ENCODE measurements around the gene EXOC2.

Gene EXOC2

GRCh38 chr6:692858-693722 lies at the start of gene EXOC2:
EXOC2 (minus strand) TSS chr6:693139; CDS start chr6:637818, 55,321 bp downstream.
- DNase-seq (ENCODE audit: low read depth in 3 of 3) = peak; percentile 68 to 82 (median 78)

DNA sequence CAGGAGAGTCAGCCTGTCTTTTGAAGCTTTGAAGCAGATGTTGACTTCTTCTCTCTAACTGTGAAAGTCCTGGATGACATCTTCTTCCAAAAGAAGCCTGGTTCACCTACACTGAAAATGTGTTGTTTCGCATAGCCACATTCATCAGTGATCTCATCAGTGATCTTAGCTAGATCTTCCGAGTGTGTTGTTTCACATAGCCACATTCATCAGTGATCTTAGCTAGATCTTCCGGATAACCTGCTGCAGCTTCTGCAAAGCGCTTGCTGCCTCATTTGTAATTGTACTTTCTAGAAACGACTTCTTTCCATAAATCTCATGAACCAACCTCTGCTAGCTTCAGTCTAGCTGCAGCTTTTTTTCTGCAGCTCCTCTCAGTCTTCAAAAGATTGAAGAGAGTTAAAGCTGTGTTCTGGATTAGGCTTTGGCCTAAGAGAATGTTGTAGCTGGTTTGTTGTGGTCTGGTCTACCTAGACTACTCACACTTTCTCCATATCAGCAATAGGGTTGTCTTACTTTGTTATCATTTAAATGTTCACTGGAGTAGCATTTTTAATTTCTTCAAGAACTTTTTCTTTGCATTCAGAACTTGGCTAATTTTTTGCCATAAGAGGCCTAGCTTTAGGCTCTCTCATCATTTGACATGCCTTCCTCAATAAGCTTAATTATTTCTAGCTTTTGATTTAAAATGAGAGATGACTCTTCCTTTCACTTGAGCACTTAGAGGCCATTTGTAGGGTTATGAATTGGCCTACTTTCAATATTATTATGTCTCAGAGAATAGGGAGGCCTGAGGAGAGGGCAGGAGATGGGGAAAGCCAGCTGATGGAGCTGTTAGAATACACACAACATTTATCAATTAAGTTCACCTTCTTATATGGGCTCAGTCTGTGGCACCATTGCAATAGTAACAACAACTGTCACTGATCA lies 48.7 kb upstream of the EXOC2 start:
- DNase-seq (ENCODE audit: low read depth in 3 of 3) = no peak

DNA sequence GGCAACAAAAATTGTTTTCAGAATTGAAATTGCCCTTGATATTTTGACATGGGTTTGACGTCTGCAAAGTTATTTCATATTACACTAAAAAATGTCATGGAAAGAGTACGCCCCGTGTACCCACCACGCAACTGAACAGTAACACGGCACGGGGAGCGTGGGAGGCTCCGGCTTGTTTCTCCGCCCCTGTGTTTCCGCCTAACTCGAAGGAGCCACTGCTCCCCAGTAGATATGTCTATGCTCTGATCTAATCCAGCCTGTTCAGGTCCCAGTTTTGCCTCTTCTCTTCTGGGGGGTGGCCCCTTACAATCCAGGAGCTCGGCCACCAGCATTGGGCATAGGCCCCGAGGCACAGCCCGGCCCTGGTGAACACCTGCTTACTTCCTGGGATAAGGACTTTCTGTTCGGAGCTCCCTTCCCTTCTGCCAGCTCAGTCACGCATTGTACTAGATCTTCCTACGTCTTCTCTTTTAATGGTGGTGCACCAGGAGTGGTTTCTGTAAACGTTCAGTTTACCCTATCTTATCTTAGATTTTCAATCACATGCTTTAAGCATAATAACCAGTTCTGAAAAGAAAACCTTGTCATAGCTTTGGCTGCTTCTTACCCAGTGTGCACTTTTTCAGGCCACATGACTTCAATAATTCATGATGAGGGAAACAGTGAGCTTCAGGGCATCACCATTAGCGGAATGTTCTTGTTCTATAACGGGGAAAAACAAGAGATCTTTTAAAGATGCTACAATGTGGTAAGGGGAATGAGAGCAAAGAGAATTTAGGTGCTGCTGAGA lies 43.9 kb upstream of the EXOC2 start:
- no peak for DNase-seq (ENCODE audit: low read depth in 3 of 3)

DNA sequence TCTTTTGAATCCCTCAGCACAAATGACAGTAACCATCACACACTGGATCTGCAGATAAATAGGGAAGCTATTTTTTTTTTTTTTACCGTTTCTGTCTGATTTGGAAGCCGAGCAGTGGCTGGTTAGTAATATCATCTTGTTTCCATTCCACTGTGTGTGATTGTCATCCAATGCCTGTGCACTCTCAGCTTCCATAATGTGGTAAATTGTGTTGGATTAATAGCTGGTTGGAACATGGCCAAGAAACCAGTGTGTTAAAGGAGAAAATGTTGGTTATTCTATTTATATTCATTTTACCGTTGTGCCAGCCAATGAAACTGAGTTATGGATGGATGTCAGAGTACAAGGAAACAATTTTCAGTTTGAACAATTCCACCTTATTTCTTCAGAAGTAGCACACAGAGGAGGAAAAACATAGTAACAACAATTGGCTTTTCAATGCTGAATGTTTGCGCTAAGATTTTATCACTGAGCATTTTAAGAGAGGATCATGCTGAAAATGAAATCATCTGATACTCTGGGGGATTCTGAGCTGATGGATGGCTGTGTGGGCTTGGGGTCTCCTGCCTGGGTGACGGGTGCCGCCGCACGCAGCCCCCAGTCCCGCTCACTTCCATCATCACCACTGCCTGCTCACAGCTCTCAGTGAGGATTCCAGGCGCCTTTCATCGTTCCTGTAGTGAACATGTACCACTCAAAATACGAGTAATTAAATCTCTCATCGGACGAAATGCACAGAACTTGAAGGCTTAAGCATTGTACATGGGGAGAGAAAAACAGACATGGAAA lies 40.7 kb upstream of the EXOC2 start:
- DNase-seq (ENCODE audit: low read depth in 3 of 3) = no peak

GRCh38 chr6:731924-732323 lies 39.0 kb upstream of the EXOC2 start:
- no peak for DNase-seq (ENCODE audit: low read depth in 3 of 3)

- DNase-seq (ENCODE audit: low read depth in 3 of 3) = no peak
These were observed 36.8 kb upstream of the EXOC2 start for GRCh38 chr6:729606-730320.

GRCh38 chr6:727856-728255 lies 34.9 kb upstream of the EXOC2 start:
- no peak for DNase-seq (ENCODE audit: low read depth in 3 of 3)

GRCh38 chr6:723540-723939 lies 30.6 kb upstream of the EXOC2 start:
- DNase-seq (ENCODE audit: low read depth in 3 of 3) = no peak

DNA sequence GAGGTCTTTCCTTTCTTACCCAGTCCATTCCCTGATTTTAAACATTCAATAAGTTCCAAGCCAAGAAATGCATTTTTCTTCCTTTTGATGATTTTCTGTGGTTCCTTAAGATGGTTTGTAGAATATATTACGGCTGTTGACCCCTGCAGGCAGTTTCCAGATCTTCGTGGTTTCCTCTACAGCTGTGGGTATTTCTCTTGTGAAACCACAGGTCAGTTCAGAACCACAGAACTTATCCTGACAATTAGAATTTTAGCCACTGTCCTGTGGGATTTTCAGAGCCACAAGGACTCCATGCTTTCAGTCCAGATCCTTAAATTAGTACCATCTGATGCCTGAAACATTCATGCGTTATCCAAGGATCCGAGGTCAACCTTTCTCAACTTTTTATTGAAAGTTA lies 29.7 kb upstream of the EXOC2 start:
- DNase-seq (ENCODE audit: low read depth in 3 of 3) = no peak

DNA sequence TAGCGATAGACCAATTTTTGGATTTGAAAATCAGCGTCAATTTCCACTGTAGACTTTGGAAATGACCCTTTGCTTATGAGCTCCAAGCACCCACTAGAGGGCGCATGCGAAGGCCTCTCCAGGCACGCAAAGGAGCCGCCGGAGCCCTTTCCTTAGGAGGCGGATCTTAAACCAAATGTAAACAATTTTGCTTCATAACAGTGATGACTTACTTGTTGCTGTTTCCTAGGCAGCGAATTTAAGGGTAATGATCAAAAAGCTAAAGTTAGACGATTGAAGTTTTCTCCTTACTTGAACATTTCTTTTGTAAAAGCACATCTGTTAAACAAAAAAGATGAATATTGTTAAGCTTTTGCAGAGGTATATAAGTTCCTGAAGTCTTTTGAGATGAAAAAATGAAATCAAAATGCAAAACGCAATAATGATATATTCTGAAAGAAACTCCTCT lies 29.2 kb upstream of the EXOC2 start:
- peak; percentile 55 to 83 (median 60) for DNase-seq (ENCODE audit: low read depth in 3 of 3)

- no peak for DNase-seq (ENCODE audit: low read depth in 3 of 3)
These were observed 25.4 kb upstream of the EXOC2 start for GRCh38 chr6:718345-718744.

DNA sequence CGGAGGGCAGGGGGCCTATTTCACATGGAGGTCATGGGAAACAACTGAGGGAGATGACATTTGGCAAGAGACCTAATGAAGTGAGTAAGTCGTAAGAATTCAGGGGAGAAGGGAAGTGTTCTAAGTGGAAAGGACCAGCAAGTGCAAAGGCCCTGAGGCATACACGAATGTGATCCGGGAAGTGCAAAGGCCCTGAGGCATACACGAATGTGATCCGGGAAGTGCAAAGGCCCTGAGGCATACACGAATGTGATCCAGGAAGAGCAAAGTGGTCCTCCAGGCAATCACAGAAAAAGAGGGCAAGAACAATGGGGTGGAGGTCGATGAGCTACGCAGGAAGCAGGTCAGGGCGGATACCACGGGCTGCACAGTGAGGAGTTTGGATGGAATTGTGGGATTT lies 24.2 kb upstream of the EXOC2 start:
- DNase-seq (ENCODE audit: low read depth in 3 of 3) = no peak

DNA sequence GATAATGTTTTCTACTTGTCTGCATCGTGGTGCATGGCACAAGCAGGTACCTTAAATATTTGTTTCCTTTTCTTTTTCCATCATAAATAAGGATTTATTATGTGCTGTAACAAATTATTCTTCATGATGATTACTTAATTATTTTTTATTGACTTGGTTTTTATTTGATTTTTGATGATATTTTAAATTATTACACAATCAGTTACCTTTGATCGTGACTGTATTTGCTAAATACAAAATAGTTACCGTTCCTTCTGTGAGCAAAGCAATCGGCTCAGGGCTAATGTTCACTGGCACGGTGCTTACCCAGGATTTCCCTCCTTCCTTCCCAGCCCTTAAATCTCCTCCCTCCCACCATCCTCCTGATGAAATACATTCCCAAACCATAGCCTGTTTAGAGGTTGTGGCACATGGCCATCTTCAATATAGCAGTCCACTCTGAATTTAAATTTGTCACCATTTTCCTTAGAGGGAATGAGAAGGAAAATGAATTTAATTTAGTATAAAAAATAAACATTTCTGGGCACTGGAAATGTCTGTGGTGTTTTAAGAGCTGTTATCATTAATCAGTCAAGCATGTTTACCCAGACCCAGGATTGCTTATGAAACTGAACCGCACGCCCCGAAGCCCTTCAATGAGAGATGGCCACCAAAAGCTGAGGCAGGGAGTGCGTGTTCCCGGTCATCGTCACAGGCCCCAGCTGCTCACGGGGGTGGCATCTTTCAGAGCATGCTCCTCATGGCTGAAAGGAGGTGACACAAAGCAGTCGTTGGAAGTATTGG lies 23.0 kb upstream of the EXOC2 start:
- DNase-seq (ENCODE audit: low read depth in 3 of 3) = no peak

DNA sequence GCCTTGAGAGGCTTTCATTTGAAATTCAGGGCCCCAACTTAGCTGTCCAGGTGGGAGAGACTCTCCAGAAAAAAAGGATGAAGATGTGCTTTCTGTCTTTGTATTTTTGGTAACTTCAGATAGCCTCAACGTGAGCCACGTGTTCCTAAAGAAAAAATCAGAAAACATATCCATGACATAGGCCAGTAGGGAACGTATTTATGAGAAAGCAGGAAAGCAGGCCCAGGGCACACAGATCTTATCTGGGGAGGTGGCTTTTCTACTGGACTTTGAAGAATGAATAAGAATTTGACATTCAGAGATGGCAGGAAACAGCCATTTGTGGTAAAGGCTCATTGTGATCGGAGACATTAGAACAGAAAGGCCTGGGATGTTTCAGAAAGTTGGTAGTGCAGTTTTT lies 21.2 kb upstream of the EXOC2 start:
- no peak for DNase-seq (ENCODE audit: low read depth in 3 of 3)

DNA sequence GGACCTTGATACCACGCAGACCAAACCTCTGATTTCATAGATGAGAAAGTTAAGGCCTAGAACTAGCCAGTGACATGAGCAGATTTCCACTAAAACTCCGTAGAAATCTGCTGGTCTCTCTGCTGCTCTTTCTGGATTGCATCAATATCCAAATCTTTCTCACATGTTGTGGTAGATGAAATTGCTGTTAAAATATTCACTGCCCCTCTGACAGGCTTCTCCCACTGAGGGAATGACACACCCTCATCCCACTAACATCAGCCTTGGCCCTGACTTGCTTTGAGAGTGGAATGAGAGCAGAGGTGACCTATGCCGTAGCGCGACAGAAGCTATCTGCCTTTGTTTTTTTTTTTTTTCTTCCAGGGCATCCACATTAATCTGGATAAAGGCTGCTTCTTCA lies 20.4 kb upstream of the EXOC2 start:
- no peak for DNase-seq (ENCODE audit: low read depth in 3 of 3)

DNA sequence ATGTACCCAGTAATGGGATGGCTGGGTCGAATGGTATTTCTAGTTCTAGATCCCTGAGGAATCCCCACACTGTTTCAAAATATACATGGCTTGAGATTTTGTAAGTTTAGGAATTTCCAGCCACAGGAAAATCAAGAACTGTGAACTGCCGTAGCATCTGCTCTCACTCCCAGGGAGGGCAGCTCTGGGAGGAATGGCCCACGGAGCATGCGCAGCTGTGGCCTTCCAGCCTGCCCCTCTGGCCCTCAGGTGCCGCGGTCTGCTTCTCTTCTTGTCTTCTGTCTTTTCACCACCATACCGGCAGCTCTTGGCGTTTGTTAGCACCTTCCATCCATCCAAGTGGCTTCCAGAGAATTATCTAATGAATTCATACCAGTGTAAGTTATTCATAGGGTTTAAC lies 19.9 kb upstream of the EXOC2 start:
- no peak for DNase-seq (ENCODE audit: low read depth in 3 of 3)

GRCh38 chr6:711925-712324 lies 19.0 kb upstream of the EXOC2 start:
- DNase-seq (ENCODE audit: low read depth in 3 of 3) = no peak

- peak; percentile 15 to 36 (median 20) for DNase-seq (ENCODE audit: low read depth in 3 of 3)
These were observed 17.9 kb upstream of the EXOC2 start for GRCh38 chr6:710601-711571.
